ENCODE data around the gene TBXT. TPM values are rescaled to one million over a fixed set of nuclear protein-coding genes. Genes with fewer than 3 reads are reported as not detected.

The TBXT gene
- total RNA-seq = not detected in 2 replicates

GRCh38 chr6:166167801-166168615 is at the start of gene TBXT:
Gene TBXT (minus strand): TSS chr6:166167851. CDS start chr6:166167591, 260 bp downstream.

Other genes with a start within 250 kb of the TBXT start
- not detected in 2 replicates for gene PRR18, start 140.5 kb upstream of the TBXT start, total RNA-seq
- gene SFT2D1, start 174.7 kb upstream of the TBXT start, total RNA-seq = 78.4 and 86.5 TPM in 2 replicates
- 27.5 and 33.6 TPM in 2 replicates for gene MPC1, start 215.1 kb upstream of the TBXT start, total RNA-seq

Measured in hair follicular keratinocyte (primary cell).